Fibroblast of lung (primary cell): ENCODE results near the gene SYNDIG1.

Experiments used
- CTCF ChIP-seq, 2 donors: IDR thresholded peaks in 1 of 2; conservative IDR thresholded peaks in 1 of 2; 1 replicate in 1 of 2; 2 replicates in 1 of 2; pipeline ENCODE4 v1.5.1; 2011 to 2012; ENCODE audit warnings: low read length in 2 of 2, control low read depth in 1 of 2, inconsistent platforms in 1 of 2, low read depth in 1 of 2, mild to moderate bottlenecking in 1 of 2
- EZH2 ChIP-seq: IDR thresholded peaks from 2 replicates; pipeline ENCODE4 v1.5.1; 2012; ENCODE audit warnings: low read length, control low read depth, mild to moderate bottlenecking; ENCODE audit errors: missing control alignments

- TF ChIP-seq EZH2: no peak
- no peak for TF ChIP-seq CTCF (conservative IDR thresholded peaks at IDR 0.05 in 1 of 2, IDR thresholded peaks at IDR 0.05 in 1 of 2; ENCODE audit: low read depth in 1 of 2, low read length in 2 of 2)
Measured at GRCh38 chr20:24705486-24705885, 236.1 kb downstream of the SYNDIG1 start.
